OCI-LY7 (cell line): ENCODE measurements around the gene AKAP13. TPM values are rescaled to one million over a fixed set of nuclear protein-coding genes. Genes with fewer than 3 reads are reported as not detected.

ENCODE experiments used
- BruUV-seq: library from RNA; stranded (reverse); fragments of 400-500 nt; replicated peaks from 2 replicates; lab custom pipeline; 2021; lab: Mats Ljungman, UMichigan
- CTCF ChIA-PET: fragments of 300-600 bp; sonication (Branson Sonifier 250); formaldehyde crosslinking; loops from one replicate; lab custom pipeline; 2022; ENCODE audit warnings: antibody characterized with exemption; ENCODE audit not compliant: unreplicated experiment; lab: Charles Lee
- POLR2A ChIA-PET: fragments of 300-600 bp; sonication (Branson Sonifier 250); formaldehyde crosslinking; loops from one replicate; lab custom pipeline; 2022; ENCODE audit warnings: antibody characterized with exemption; lab: Charles Lee
- DNase-seq: peaks from one replicate; pipeline ENCODE4 v3.0.0-alpha.2; 2015; ENCODE audit warnings: low spot score
- H2AFZ ChIP-seq: fragments of 200-600 bp; sonication (generic), shearing (Covaris generic); 2 replicates; pipeline ENCODE4 v1.6.1; 2014; ENCODE audit warnings: mild to moderate bottlenecking, antibody characterized with exemption, low read length, moderate library complexity
- H3K27ac ChIP-seq: fragments of 200-600 bp; sonication (generic); 2 replicates; pipeline ENCODE4 v1.5.1; 2014; ENCODE audit warnings: mixed run types, low read depth, mild to moderate bottlenecking, moderate library complexity, low read length, inconsistent platforms; ENCODE audit not compliant: poor library complexity, severe bottlenecking
- H3K36me3 ChIP-seq: fragments of 200-600 bp; sonication (generic); 2 replicates; pipeline ENCODE4 v1.6.1; 2014; ENCODE audit warnings: mild to moderate bottlenecking, antibody characterized with exemption, low read length, moderate library complexity, mixed read lengths; ENCODE audit not compliant: insufficient read depth
- H3K4me1 ChIP-seq: fragments of 200-600 bp; sonication (generic); 2 replicates; pipeline ENCODE4 v1.5.1; 2014; ENCODE audit warnings: mild to moderate bottlenecking, low read length; ENCODE audit not compliant: insufficient read depth, poor library complexity, severe bottlenecking
- H3K4me2 ChIP-seq: fragments of 200-600 bp; sonication (generic); 2 replicates; pipeline ENCODE4 v1.6.1; 2014; ENCODE audit warnings: mild to moderate bottlenecking, low read length
- H3K4me3 ChIP-seq: fragments of 200-600 bp; sonication (generic); 2 replicates; pipeline ENCODE4 v1.5.1; 2014; ENCODE audit warnings: mild to moderate bottlenecking, low read depth, low read length; ENCODE audit not compliant: poor library complexity, severe bottlenecking
- H3K79me2 ChIP-seq: fragments of 200-600 bp; sonication (generic); 2 replicates; pipeline ENCODE4 v1.6.1; 2016; ENCODE audit warnings: low read depth, mild to moderate bottlenecking, low read length, moderate library complexity, mixed read lengths; ENCODE audit not compliant: insufficient read depth
- H3K9me2 ChIP-seq: fragments of 200-600 bp; sonication (generic); 2 replicates; pipeline ENCODE4 v1.6.1; 2016; ENCODE audit warnings: mild to moderate bottlenecking, low read length, mixed read lengths; ENCODE audit not compliant: insufficient read depth
- H3K9me3 ChIP-seq: fragments of 200-600 bp; sonication (generic); 2 replicates; pipeline ENCODE4 v1.6.1; 2014; ENCODE audit warnings: mild to moderate bottlenecking, mixed run types, low read length, mixed read lengths
- H4K20me1 ChIP-seq: fragments of 200-600 bp; sonication (generic); 2 replicates; pipeline ENCODE4 v1.6.1; 2014; ENCODE audit warnings: mild to moderate bottlenecking, antibody characterized with exemption, low read length, moderate library complexity, mixed read lengths; ENCODE audit not compliant: insufficient read depth
- EZH2phosphoT487 ChIP-seq: fragments of 200-600 bp; sonication (generic); IDR thresholded peaks from 2 replicates; pipeline ENCODE4 v1.6.1; 2018; ENCODE audit warnings: low read depth, borderline replicate concordance, mild to moderate bottlenecking, mixed run types, antibody characterized with exemption, low read length, moderate library complexity, mixed read lengths
- intact Hi-C: fragments of 100-400 bp; cut with micrococcal nuclease; formaldehyde crosslinking; loops from one replicate; pipeline ENCODE4 v1.10.0; 2022; ENCODE audit not compliant: unreplicated experiment
- total RNA-seq, 2 experiments: library from RNA; depleted of rRNA in 1 of 2; stranded (reverse); fragments of >200 nt in 1 of 2; shearing (Covaris generic) in 1 of 2; gene quantifications; 2 replicates each; pipeline ENCODE4 v1.2.3, GENCODE V29; 2014 to 2022
- TF ChIP-seq, protein P1 (sequence below): fragments of 200-600 bp; sonication (generic); conservative IDR thresholded peaks from 2 replicates; pipeline ENCODE4 v1.5.1; 2014; ENCODE audit warnings: mild to moderate bottlenecking, antibody characterized with exemption, low read length, moderate library complexity, mixed read lengths

Gene AKAP13
- total RNA-seq, 2 experiments from 2014 or later = 140 to 250 TPM

DNA sequence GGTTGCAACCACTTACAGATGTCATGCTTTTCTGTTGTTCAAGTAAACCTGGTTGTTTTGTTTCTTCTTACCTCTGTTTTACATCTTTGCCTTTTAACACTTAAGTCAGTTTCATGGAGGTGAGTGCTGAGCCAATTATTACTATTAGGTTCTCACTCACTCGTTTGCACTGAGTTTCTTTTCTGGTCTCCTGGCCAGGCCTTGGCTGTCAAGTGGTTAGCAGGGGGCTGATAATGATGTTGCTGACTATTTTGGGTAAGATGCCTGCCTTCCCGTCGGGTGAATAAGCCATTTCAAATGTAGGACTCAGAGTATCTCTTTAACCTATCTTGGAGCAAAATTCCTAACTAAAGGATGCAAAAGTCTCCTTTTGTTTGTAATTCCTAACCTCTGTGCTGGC lies 335.9 kb downstream of the AKAP13 start:
- H3K79me2 ChIP-seq = no peaks in the 10 kb centered on the region
- no peaks in the 10 kb centered on the region for H4K20me1 ChIP-seq
- ChIA-PET POLR2A (no interaction called here), CTCF (no interaction called here)
- no peaks in the 10 kb centered on the region for H3K9me3 ChIP-seq
- no peaks in the 10 kb centered on the region for H3K9me2 ChIP-seq
- peaks cover 39% of the 10 kb centered on the region for H3K4me1 ChIP-seq
- peak overlapping the region; percentile 78 for H3K27ac ChIP-seq
- no peak overlapping the region for H3K4me3 ChIP-seq
- no peak for TF ChIP-seq EZH2phosphoT487
- TF ChIP-seq, protein P1, sequence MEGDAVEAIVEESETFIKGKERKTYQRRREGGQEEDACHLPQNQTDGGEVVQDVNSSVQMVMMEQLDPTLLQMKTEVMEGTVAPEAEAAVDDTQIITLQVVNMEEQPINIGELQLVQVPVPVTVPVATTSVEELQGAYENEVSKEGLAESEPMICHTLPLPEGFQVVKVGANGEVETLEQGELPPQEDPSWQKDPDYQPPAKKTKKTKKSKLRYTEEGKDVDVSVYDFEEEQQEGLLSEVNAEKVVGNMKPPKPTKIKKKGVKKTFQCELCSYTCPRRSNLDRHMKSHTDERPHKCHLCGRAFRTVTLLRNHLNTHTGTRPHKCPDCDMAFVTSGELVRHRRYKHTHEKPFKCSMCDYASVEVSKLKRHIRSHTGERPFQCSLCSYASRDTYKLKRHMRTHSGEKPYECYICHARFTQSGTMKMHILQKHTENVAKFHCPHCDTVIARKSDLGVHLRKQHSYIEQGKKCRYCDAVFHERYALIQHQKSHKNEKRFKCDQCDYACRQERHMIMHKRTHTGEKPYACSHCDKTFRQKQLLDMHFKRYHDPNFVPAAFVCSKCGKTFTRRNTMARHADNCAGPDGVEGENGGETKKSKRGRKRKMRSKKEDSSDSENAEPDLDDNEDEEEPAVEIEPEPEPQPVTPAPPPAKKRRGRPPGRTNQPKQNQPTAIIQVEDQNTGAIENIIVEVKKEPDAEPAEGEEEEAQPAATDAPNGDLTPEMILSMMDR = no peak
- H3K36me3 ChIP-seq = peaks cover 96% of the 10 kb centered on the region
- no peak overlapping the region for H2AFZ ChIP-seq
- no peak for DNase-seq
- no TSS peak for BruUV-seq
- intact Hi-C loops = no loop called here
- no peak overlapping the region for H3K4me2 ChIP-seq

GRCh38 chr15:85717212-85717611 lies 336.8 kb downstream of the AKAP13 start:
- peak; percentile 10 for DNase-seq
- Histone ChIP-seq H3K4me2 (no peak overlapping the region), H3K27ac (peak overlapping the region; percentile 78), H3K36me3 (peaks cover 96% of the 10 kb centered on the region), H3K9me2 (no peaks in the 10 kb centered on the region), H4K20me1 (no peaks in the 10 kb centered on the region), H3K4me3 (no peak overlapping the region), H2AFZ (no peak overlapping the region), H3K79me2 (no peaks in the 10 kb centered on the region), H3K4me1 (peaks cover 39% of the 10 kb centered on the region), H3K9me3 (no peaks in the 10 kb centered on the region)
- TF ChIP-seq EZH2phosphoT487 = no peak
- TF ChIP-seq, protein P1 = no peak
- no TSS peak for BruUV-seq
- CTCF ChIA-PET = no interaction called here
- POLR2A ChIA-PET = no interaction called here
- intact Hi-C loops = no loop called here

GRCh38 chr15:85718271-85718971 lies 338.0 kb downstream of the AKAP13 start:
- CTCF ChIA-PET = no interaction called here
- intact Hi-C loops = loop anchor here (2.0 kb wide), 1 partner anchor 28 kb away; no protein-coding TSS in a partner anchor
- POLR2A ChIA-PET = interaction anchor here (0.6 to 1.4 kb wide), 5 partner anchors 11 to 1147 kb away, joined by 3 to 7 read pairs (median 6); no protein-coding TSS in a partner anchor
- Histone ChIP-seq H3K4me3 (peak overlapping the region; percentile 13), H3K4me2 (peak overlapping the region; percentile 69), H4K20me1 (no peaks in the 10 kb centered on the region), H3K27ac (peak overlapping the region; percentile 78), H3K36me3 (peaks cover 96% of the 10 kb centered on the region), H2AFZ (no peak overlapping the region), H3K9me3 (no peaks in the 10 kb centered on the region), H3K9me2 (no peaks in the 10 kb centered on the region), H3K4me1 (peaks cover 39% of the 10 kb centered on the region), H3K79me2 (no peaks in the 10 kb centered on the region)
- no TSS peak for BruUV-seq
- TF ChIP-seq, protein P1 = no peak
- DNase-seq = peak; percentile 86
